GM13977 (cell line): ENCODE measurements around the gene EEFSEC.

Experiments used
- DNase-seq: peaks from one replicate; pipeline ENCODE4 v3.0.0; 2012; ENCODE audit warnings: low spot score
- in situ Hi-C: fragments of 300-500 bp; cut with MboI; formaldehyde crosslinking; loops from one replicate; pipeline ENCODE4 v1.12.0; 2022; ENCODE audit warnings: low sequenced_read_pairs, low pct_unique_long_range_greater_than_20kb, mixed read lengths, inconsistent platforms; ENCODE audit not compliant: unreplicated experiment
- TF ChIP-seq, protein P1 (sequence below): IDR thresholded peaks from 2 replicates; pipeline ENCODE4 v1.5.1; 2012; ENCODE audit warnings: mild to moderate bottlenecking, control low read depth; ENCODE audit not compliant: insufficient read depth; ENCODE audit errors: extremely low read depth, missing control alignments

EEFSEC gene

DNA sequence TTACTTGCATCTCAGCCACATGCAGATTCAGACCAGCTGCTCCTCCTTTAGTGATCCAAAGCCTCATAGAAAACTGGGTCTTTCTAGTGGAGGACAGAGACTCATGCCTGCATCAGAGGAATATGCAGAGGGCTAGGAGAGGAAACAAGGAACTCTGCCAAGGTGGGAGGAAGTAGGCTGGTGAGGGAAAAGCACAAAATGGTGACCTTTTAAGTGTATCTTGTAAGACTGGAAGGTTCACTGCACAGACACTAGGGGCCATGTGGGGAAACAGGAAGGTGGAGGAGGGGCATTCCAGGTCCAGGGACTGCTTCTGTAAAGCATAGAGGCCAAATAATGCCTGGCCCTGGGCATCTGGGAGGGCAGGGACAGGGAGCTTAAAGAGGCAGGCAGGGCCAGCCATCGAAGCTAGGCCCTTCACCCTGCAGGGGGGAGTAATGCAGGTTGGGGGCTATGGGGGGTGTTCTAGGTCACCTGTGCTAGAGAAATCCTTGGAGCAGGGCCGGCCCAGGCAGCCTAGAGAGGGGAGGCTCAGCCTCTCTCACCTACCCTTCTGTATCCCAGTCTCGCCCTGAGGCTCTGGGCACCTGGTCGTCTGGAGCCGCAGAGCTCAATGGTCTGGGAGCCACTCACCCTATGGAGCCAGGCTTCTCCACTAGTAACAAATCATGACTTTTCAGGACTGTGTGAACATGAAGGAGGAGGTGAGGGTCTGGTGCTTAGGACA lies 195.7 kb downstream of the EEFSEC start:
- in situ Hi-C loops, result no loop called here
- no peak for DNase-seq
- TF ChIP-seq, protein P1, sequence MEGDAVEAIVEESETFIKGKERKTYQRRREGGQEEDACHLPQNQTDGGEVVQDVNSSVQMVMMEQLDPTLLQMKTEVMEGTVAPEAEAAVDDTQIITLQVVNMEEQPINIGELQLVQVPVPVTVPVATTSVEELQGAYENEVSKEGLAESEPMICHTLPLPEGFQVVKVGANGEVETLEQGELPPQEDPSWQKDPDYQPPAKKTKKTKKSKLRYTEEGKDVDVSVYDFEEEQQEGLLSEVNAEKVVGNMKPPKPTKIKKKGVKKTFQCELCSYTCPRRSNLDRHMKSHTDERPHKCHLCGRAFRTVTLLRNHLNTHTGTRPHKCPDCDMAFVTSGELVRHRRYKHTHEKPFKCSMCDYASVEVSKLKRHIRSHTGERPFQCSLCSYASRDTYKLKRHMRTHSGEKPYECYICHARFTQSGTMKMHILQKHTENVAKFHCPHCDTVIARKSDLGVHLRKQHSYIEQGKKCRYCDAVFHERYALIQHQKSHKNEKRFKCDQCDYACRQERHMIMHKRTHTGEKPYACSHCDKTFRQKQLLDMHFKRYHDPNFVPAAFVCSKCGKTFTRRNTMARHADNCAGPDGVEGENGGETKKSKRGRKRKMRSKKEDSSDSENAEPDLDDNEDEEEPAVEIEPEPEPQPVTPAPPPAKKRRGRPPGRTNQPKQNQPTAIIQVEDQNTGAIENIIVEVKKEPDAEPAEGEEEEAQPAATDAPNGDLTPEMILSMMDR, result no peak

DNA sequence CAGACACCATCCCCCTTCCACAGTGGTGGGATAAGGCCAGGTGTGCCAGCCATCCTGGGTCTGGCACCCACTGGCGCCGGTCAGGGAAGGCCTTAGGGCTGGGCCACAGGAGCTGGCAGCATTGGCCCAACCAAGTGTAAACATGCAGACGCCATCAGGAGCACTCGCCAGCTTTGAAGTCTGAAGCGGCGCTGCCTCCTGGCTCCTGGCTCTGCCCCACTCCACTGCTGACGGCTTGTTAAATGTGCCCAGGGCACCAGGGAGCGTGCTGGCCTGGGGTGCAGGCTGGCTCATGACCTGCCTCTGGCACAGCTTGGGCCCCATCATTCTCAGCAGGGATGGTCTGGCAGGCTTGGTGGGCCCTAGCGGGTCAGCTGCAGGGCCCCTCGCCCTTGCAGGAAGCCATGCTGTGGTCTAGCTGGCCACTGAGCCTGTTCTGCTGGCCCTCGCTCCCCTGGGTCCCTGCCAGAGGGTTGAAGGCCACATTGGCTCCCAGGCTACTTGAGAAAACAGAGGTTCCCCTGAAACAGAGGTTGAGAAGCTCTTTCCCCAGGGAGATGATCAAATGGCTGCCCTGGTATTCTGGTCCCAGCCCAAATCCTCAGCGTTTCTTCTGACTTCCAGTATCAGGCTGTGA lies 196.8 kb downstream of the EEFSEC start:
- TF ChIP-seq, protein P1, result no peak
- no peak for DNase-seq
- in situ Hi-C loops, result no loop called here

DNA sequence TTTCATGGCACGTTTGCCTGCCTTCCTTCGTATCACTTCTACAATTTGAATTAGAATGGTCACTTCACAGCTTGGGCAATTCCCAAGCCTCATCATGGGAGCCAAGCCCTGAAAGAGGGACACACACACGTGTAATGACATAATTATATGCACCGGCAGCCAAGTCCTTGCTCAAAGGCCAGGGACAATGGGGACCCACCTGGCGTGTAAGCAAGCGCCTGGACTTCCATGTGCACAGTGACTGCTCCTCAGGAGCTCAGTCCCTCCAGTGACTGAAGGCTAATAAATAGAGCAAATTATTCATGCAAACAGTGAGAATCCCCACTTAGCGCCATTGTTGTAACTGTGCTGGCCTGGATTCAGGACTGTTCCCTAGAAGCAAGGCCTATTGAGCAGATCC lies 198.3 kb downstream of the EEFSEC start:
- TF ChIP-seq, protein P1, result no peak
- DNase-seq, result no peak
- in situ Hi-C loops, result no loop called here

DNA sequence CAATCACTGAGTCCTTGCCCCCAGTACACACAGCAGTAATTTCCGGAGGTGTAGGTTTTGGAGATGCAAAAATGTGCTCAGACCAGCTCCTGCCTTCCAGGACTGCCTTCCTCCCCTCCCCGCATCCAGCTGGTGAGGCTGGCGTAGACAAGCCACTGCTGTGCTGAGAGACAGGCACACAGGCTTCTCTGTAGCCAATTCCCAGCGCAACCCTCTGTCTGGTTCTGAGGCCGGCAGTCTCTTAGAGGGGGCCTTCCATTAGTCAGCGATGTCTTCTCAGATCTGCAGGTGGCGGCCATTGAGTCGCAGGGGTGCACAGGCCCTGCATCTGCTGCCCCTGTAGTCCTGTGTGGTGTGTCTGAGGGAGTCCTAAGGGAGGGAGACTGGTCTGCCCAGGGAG lies 199.0 kb downstream of the EEFSEC start:
- TF ChIP-seq, protein P1, result no peak
- in situ Hi-C loops, result no loop called here

DNA sequence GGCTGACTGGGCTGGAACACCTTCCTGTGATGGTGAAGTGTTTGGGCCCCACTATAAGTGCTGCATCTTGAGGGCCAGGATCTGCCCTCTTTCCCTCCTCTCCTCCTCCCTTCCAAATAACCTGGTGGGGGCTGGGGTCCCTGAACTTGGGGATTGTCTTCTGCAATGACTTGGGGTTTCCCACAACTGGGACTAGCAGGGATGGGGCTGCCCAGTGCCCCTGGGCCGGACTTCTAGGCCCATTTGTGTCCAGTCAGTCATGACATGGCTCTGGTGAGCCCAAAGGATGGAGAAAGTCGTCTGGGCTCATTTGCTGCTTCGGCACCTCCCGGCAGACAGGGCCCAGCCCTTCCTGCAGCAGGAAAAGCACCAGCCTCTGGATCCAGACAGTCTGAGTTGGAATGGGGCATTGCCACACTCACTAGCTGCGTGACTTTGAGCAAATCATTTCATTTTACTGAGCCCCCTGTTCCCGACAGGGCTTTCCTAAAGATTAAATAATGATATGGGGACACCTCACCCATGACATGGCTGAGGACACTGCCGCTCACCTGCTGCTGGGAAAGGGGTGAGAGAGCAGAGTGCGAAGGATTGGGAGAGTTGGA lies 200.2 kb downstream of the EEFSEC start:
- DNase-seq, result no peak
- in situ Hi-C loops, result no loop called here
- TF ChIP-seq, protein P1, result no peak

More for the DNA sequence above, 199.0 kb downstream of the EEFSEC start:
- no peak for DNase-seq

DNA sequence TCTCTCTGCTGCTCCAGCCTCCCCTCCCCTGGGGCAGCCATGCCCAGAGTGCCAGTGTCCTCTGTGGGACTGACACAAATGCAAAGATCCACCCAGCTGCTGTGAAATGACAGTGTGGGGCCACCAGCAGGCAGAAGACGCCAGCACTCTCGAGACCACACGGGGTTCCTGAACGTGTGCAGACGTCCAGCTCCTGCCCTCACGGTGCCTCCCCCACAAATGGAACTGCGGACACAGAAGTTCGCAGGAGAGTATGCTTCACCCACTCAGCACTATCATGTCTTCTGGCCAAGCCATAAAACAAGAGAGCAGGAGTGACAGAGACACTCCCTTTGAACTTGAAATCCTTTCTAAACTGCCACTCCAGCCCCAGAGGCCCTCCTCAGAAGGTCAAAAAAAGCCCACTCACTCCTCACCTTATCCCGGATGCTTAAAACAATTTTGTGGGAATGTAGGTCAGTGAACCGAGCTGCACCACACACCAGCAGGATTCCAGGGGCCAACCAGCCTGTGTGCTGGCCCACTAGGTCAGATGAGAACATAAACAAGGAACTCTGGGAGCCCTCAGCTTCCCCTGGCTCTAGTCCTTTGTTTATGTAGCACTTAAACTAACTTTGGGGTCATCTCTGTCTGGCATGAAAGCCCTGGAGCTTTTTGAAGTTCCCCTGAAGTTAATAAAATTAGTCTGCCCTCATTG lies 200.9 kb downstream of the EEFSEC start:
- in situ Hi-C loops, result no loop called here
- DNase-seq, result no peak
- TF ChIP-seq, protein P1, result no peak
